WTC11 (cell line): ENCODE measurements around the gene GBF1. TPM values are rescaled to one million over a fixed set of nuclear protein-coding genes. Genes with fewer than 3 reads are reported as not detected.
A peak's percentile ranks its signal among the peaks of the same experiment; 100 is the strongest.

Source experiments
- ATAC-seq: fragments of 200-7000 bp; cut with Tn5 transposase; 2 replicates; pipeline ENCODE4 v1.10.0; 2021; ENCODE audit warnings: mild to moderate bottlenecking, moderate library complexity
- CTCF ChIA-PET: fragments of 300-600 bp; sonication (Branson Sonifier 250); formaldehyde crosslinking; loops from one replicate; lab custom pipeline; 2021; ENCODE audit warnings: antibody characterized with exemption; lab: Charles Lee
- POLR2A ChIA-PET: fragments of 350-600 bp; sonication (Branson Sonifier 250); formaldehyde crosslinking; loops from one replicate; lab custom pipeline; 2021; ENCODE audit warnings: antibody characterized with exemption; lab: Charles Lee
- DNase-seq: peaks from one replicate; pipeline ENCODE4 v3.0.0; 2021; ENCODE audit warnings: low spot score
- H3K27ac Mint-ChIP-seq: 2 replicates; pipeline ENCODE4 v1.8.0; 2021; ENCODE audit warnings: mixed read lengths
- H3K27me3 Mint-ChIP-seq: 2 replicates; pipeline ENCODE4 v1.8.0; 2021; ENCODE audit warnings: low read depth, mild to moderate bottlenecking, moderate library complexity, mixed read lengths
- H3K36me3 Mint-ChIP-seq: 2 replicates; pipeline ENCODE4 v1.8.0; 2021; ENCODE audit warnings: mixed read lengths
- H3K4me1 Mint-ChIP-seq: 2 replicates; pipeline ENCODE4 v1.8.0; 2022; ENCODE audit warnings: mixed read lengths
- H3K4me3 Mint-ChIP-seq: 2 replicates; pipeline ENCODE4 v1.8.0; 2021; ENCODE audit warnings: mild to moderate bottlenecking, moderate library complexity, mixed read lengths
- H3K9me3 Mint-ChIP-seq: 2 replicates; pipeline ENCODE4 v1.8.0; 2021; ENCODE audit warnings: mixed read lengths
- ATF1 ChIP-seq: sonication (generic); formaldehyde crosslinking; IDR thresholded peaks from 2 replicates; pipeline ENCODE4 v1.8.1; 2023; ENCODE audit warnings: mild to moderate bottlenecking, moderate library complexity, missing genetic modification reagents
- ELF4 ChIP-seq: sonication (generic); formaldehyde crosslinking; IDR thresholded peaks from 2 replicates; pipeline ENCODE4 v1.8.1; 2022; ENCODE audit warnings: low read depth, mild to moderate bottlenecking, moderate library complexity, missing genetic modification reagents
- FOXK1 ChIP-seq: sonication (generic); formaldehyde crosslinking; IDR thresholded peaks from 2 replicates; pipeline ENCODE4 v1.8.0; 2022; ENCODE audit warnings: mild to moderate bottlenecking, moderate library complexity, missing genetic modification reagents
- OVOL2 ChIP-seq: fragments of 250-450 bp; sonication (Bioruptor Pico); IDR thresholded peaks from 2 replicates; pipeline ENCODE4 v1.9.0; 2021; ENCODE audit warnings: mild to moderate bottlenecking, borderline replicate concordance
- SMAD3 ChIP-seq: sonication (generic); formaldehyde crosslinking; IDR thresholded peaks from 2 replicates; pipeline ENCODE4 v1.8.0; 2022; ENCODE audit warnings: missing genetic modification reagents, mild to moderate bottlenecking, borderline replicate concordance
- ZNF138 ChIP-seq: sonication (generic); formaldehyde crosslinking; conservative IDR thresholded peaks from 2 replicates; pipeline ENCODE4 v1.8.1; 2022; ENCODE audit warnings: mild to moderate bottlenecking, moderate library complexity, missing genetic modification reagents
- ZNF219 ChIP-seq: sonication (generic); formaldehyde crosslinking; IDR thresholded peaks from 2 replicates; pipeline ENCODE4 v1.8.0; 2023; ENCODE audit warnings: missing genetic modification reagents, mild to moderate bottlenecking, borderline replicate concordance
- total RNA-seq: library from RNA; stranded (reverse); gene quantifications from 3 replicates; pipeline ENCODE4 v1.2.3, GENCODE V29; 2021
- TF ChIP-seq, protein P1 (sequence below): sonication (generic); formaldehyde crosslinking; IDR thresholded peaks from 2 replicates; pipeline ENCODE4 v1.8.1; 2023; ENCODE audit warnings: mild to moderate bottlenecking, missing genetic modification reagents, moderate library complexity
- TF ChIP-seq, protein P2 (sequence below): sonication (generic); formaldehyde crosslinking; IDR thresholded peaks from 2 replicates; pipeline ENCODE4 v1.8.1; 2023; ENCODE audit warnings: mild to moderate bottlenecking, moderate library complexity, missing genetic modification reagents
- TF ChIP-seq, protein P3 (sequence below): fragments of 250-450 bp; sonication (Bioruptor Pico); IDR thresholded peaks from 2 replicates; pipeline ENCODE4 v1.9.0; 2021; ENCODE audit warnings: mild to moderate bottlenecking, borderline replicate concordance
- TF ChIP-seq, protein P4 (sequence below): sonication (generic); formaldehyde crosslinking; IDR thresholded peaks from 2 replicates; pipeline ENCODE4 v1.8.1; 2023; ENCODE audit warnings: mild to moderate bottlenecking, missing genetic modification reagents
- TF ChIP-seq, protein P5 (sequence below): fragments of 250-450 bp; sonication (Bioruptor Pico); IDR thresholded peaks from 2 replicates; pipeline ENCODE4 v2.1.2; 2022; ENCODE audit warnings: mild to moderate bottlenecking, moderate library complexity
- TF ChIP-seq, protein P6 (sequence below): sonication (generic); formaldehyde crosslinking; IDR thresholded peaks from 2 replicates; pipeline ENCODE4 v1.8.1; 2022; ENCODE audit warnings: mild to moderate bottlenecking, moderate library complexity, missing genetic modification reagents
- TF ChIP-seq, protein P7 (sequence below): fragments of 250-450 bp; sonication (Bioruptor Pico); IDR thresholded peaks from 2 replicates; pipeline ENCODE4 v1.9.0; 2021; ENCODE audit warnings: mild to moderate bottlenecking

GBF1 gene
- total RNA-seq, 1 experiment from 2014 or later, result 32.4 TPM

DNA sequence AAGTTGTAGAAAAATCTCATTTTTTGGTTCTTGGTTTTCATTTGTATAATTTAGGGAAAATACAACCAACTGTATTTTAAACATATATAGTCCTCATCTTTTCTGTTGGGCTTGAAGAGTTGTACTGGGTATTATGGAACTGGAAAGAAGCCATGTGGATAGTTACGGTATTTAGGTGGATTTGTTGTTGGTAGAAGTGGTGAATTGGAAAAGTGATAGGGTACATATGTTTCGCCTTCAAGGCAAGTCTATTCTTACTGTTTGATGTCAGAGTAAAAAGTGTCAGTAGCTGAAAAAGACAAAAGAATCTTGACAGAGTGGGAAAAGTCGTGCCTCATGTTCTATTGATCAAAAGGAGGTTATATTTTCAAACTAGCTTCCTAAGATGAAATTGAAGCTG, 64.6 kb downstream of the GBF1 start:
- POLR2A ChIA-PET, result no interaction called here
- Mint-ChIP-seq H3K9me3 (no peaks in the 10 kb centered on the region), H3K36me3 (no peaks in the 10 kb centered on the region)
- no peak for DNase-seq
- no peak for TF ChIP-seq FOXK1
- TF ChIP-seq, protein P1, sequence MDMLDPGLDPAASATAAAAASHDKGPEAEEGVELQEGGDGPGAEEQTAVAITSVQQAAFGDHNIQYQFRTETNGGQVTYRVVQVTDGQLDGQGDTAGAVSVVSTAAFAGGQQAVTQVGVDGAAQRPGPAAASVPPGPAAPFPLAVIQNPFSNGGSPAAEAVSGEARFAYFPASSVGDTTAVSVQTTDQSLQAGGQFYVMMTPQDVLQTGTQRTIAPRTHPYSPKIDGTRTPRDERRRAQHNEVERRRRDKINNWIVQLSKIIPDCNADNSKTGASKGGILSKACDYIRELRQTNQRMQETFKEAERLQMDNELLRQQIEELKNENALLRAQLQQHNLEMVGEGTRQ, result no peak
- TF ChIP-seq, protein P2, sequence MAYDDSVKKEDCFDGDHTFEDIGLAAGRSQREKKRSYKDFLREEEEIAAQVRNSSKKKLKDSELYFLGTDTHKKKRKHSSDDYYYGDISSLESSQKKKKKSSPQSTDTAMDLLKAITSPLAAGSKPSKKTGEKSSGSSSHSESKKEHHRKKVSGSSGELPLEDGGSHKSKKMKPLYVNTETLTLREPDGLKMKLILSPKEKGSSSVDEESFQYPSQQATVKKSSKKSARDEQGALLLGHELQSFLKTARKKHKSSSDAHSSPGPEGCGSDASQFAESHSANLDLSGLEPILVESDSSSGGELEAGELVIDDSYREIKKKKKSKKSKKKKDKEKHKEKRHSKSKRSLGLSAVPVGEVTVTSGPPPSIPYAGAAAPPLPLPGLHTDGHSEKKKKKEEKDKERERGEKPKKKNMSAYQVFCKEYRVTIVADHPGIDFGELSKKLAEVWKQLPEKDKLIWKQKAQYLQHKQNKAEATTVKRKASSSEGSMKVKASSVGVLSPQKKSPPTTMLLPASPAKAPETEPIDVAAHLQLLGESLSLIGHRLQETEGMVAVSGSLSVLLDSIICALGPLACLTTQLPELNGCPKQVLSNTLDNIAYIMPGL (CRISPR knock-in tag), result no peak
- TF ChIP-seq, protein P3, sequence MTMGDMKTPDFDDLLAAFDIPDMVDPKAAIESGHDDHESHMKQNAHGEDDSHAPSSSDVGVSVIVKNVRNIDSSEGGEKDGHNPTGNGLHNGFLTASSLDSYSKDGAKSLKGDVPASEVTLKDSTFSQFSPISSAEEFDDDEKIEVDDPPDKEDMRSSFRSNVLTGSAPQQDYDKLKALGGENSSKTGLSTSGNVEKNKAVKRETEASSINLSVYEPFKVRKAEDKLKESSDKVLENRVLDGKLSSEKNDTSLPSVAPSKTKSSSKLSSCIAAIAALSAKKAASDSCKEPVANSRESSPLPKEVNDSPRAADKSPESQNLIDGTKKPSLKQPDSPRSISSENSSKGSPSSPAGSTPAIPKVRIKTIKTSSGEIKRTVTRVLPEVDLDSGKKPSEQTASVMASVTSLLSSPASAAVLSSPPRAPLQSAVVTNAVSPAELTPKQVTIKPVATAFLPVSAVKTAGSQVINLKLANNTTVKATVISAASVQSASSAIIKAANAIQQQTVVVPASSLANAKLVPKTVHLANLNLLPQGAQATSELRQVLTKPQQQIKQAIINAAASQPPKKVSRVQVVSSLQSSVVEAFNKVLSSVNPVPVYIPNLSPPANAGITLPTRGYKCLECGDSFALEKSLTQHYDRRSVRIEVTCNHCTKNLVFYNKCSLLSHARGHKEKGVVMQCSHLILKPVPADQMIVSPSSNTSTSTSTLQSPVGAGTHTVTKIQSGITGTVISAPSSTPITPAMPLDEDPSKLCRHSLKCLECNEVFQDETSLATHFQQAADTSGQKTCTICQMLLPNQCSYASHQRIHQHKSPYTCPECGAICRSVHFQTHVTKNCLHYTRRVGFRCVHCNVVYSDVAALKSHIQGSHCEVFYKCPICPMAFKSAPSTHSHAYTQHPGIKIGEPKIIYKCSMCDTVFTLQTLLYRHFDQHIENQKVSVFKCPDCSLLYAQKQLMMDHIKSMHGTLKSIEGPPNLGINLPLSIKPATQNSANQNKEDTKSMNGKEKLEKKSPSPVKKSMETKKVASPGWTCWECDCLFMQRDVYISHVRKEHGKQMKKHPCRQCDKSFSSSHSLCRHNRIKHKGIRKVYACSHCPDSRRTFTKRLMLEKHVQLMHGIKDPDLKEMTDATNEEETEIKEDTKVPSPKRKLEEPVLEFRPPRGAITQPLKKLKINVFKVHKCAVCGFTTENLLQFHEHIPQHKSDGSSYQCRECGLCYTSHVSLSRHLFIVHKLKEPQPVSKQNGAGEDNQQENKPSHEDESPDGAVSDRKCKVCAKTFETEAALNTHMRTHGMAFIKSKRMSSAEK (CRISPR knock-in tag), result no peak
- TF ChIP-seq, all 79 proteins: peak for 0
- CTCF ChIA-PET, result interaction anchor here (0.9 to 1.6 kb wide), 5 partner anchors 37 to 79 kb away, joined by 3 to 7 read pairs (median 5); no protein-coding TSS in a partner anchor
- Mint-ChIP-seq H3K27ac (no peak overlapping the region), H3K4me1 (peaks cover 11% of the 10 kb centered on the region), H3K4me3 (no peak overlapping the region), H3K27me3 (no peaks in the 10 kb centered on the region)
- no peak for ATAC-seq

DNA sequence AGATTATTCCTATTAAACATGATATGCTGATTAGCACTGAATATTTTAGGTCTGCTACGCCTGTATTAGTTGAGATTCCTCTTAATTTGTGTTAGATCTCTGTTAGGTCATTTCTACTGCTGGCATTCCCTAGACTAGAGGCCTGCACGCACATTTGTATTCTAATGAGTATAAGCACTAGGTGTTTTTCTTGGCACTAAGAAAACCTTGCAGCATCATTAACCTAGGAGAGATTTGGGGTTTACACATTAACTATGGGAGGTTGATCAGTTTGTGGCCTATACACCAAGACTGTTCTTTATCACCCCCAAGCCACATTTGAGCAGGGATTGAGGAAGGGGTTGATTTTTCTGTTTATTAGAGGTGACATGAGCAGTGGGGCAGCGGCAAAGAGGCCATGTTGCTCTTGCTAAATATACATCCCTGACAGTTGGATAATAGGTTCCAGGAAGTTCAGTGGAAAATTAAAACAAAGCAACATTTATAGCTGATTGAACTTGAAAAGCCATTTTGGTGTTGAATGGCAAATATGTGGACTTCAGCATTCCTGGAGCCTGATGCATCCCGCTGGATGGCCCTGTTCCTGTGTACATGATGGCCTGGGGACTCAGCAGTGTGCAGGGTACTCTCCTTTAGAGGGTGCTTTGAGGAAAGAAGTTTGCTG, 65.2 kb downstream of the GBF1 start:
- TF ChIP-seq OVOL2 (CRISPR knock-in tag) (no peak), ATF1 (no peak), SMAD3 (CRISPR knock-in tag) (no peak), ZNF138 (CRISPR knock-in tag) (no peak), ELF4 (CRISPR knock-in tag) (no peak), ZNF219 (CRISPR knock-in tag) (no peak)
- TF ChIP-seq, protein P4, sequence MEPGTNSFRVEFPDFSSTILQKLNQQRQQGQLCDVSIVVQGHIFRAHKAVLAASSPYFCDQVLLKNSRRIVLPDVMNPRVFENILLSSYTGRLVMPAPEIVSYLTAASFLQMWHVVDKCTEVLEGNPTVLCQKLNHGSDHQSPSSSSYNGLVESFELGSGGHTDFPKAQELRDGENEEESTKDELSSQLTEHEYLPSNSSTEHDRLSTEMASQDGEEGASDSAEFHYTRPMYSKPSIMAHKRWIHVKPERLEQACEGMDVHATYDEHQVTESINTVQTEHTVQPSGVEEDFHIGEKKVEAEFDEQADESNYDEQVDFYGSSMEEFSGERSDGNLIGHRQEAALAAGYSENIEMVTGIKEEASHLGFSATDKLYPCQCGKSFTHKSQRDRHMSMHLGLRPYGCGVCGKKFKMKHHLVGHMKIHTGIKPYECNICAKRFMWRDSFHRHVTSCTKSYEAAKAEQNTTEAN (CRISPR knock-in tag), result no peak
- TF ChIP-seq, protein P5, sequence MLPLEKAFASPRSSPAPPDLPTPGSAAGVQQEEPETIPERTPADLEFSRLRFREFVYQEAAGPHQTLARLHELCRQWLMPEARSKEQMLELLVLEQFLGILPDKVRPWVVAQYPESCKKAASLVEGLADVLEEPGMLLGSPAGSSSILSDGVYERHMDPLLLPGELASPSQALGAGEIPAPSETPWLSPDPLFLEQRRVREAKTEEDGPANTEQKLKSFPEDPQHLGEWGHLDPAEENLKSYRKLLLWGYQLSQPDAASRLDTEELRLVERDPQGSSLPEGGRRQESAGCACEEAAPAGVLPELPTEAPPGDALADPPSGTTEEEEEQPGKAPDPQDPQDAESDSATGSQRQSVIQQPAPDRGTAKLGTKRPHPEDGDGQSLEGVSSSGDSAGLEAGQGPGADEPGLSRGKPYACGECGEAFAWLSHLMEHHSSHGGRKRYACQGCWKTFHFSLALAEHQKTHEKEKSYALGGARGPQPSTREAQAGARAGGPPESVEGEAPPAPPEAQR (CRISPR knock-in tag), result no peak
- TF ChIP-seq, protein P6, sequence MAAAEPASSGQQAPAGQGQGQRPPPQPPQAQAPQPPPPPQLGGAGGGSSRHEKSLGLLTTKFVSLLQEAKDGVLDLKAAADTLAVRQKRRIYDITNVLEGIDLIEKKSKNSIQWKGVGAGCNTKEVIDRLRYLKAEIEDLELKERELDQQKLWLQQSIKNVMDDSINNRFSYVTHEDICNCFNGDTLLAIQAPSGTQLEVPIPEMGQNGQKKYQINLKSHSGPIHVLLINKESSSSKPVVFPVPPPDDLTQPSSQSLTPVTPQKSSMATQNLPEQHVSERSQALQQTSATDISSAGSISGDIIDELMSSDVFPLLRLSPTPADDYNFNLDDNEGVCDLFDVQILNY, result no peak
- TF ChIP-seq, protein P2 (CRISPR knock-in tag), result no peak
- TF ChIP-seq, protein P7, sequence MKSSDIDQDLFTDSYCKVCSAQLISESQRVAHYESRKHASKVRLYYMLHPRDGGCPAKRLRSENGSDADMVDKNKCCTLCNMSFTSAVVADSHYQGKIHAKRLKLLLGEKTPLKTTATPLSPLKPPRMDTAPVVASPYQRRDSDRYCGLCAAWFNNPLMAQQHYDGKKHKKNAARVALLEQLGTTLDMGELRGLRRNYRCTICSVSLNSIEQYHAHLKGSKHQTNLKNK (CRISPR knock-in tag), result no peak

More for the DNA sequence above, 65.2 kb downstream of the GBF1 start:
- DNase-seq, result no peak
- Mint-ChIP-seq H3K4me1 (peaks cover 11% of the 10 kb centered on the region), H3K27me3 (no peaks in the 10 kb centered on the region), H3K36me3 (no peaks in the 10 kb centered on the region), H3K4me3 (no peak overlapping the region), H3K27ac (no peak overlapping the region), H3K9me3 (no peaks in the 10 kb centered on the region)
- ChIA-PET POLR2A (no interaction called here), CTCF (interaction anchor here (1.6 to 6.0 kb wide), 2 partner anchors 36 to 80 kb away, joined by 5 to 32 read pairs; no protein-coding TSS in a partner anchor)
- peak; percentile 64; the same call in 1 of the 2 replicates for ATAC-seq
